DMS53 (cell line): ENCODE results near the gene RAB3B.
"Not testable (repeated sequence)": the region's sequence is repeated elsewhere in the genome, so short reads cannot be mapped to it uniquely, and the experiment has no call there.

Experiments used
- DNase-seq: peaks from one replicate; lab custom pipeline; 2025; lab: John Stamatoyannopoulos, UW

Gene RAB3B, protein sequence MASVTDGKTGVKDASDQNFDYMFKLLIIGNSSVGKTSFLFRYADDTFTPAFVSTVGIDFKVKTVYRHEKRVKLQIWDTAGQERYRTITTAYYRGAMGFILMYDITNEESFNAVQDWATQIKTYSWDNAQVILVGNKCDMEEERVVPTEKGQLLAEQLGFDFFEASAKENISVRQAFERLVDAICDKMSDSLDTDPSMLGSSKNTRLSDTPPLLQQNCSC

GRCh38 chr1:51990478-51990965 is at the start of gene RAB3B:
Gene RAB3B, minus strand, starts transcription at chr1:51990700. Its CDS starts 13,583 bp downstream, at chr1:51977117.
- peak; percentile 95 for DNase-seq

- DNase-seq, result no peak
Observed at GRCh38 chr1:52037909-52038308, 47.4 kb upstream of the RAB3B start.

GRCh38 chr1:52037402-52037814 is 46.9 kb upstream of the RAB3B start:
- DNase-seq, result peak; percentile 87

GRCh38 chr1:52034050-52034384 is 43.5 kb upstream of the RAB3B start:
- no peak for DNase-seq

DNA sequence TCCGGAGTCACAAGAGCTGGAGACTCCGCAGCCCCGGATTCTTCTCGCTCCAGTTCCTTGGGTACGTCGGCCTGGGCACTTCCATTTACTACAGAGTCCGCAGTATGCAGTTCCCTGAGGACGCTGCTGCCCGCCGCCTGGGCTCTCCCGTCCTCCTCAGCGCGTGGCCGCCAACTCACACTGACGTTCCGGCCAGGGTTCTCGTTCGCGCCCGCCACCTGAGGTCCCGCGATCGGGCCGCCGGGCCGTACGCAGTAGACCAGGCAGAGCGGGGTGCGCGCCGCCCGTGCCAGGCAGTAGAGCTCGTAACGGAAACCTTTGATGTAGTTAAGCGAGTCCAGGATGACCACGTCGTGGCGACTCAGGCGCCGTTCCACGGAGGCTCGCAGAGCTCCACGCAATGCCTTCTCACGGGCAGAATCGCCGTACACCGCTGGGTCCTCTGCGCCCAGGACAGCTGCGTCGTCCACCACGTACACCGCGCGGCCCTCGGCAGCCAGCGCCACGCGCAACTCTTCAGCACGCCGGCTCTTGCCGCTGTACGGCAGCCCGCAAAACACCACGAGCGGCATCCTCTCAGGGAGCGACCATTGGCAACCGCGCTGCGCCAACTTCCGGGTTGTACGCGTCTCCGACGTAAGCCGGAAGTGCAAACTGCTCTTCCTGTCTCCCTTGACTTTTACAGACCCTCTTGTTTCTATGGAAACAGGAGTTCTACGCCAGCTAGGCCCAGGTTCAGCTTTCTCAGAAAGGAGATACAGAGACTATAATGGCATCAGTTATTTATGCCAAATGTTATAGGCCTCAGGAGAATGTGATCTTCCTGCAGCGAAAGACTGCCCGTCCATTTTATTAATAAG is 42.9 kb upstream of the RAB3B start, which contains the start of gene KTI12:
TSS of gene KTI12 (minus strand) at position 621 of the 860 bp plus-strand sequence. CDS start at position 572, 49 bp downstream.
- DNase-seq, result peak; percentile 99

DNA sequence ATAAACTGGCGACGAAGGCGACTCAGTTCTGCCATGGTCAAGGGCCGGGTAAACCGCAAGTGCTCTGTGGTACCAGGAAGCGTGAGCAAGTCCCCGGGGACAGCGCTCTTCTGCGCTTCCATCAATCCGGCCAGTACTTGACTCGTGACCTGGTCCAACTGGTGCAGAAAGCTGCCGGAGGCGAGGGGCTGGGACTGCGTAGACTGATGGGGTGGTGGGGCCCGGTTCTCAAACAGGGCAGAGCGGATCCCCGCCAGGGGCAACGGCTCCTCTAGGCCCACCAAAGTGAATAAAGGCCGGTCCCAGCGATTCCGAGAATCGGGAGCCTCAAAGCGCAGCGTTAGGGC is 42.3 kb upstream of the RAB3B start:
- peak; percentile 81 for DNase-seq

- DNase-seq, result no peak
Observed at GRCh38 chr1:52032124-52032784, 41.8 kb upstream of the RAB3B start.

GRCh38 chr1:52028839-52029238 is 38.3 kb upstream of the RAB3B start:
- DNase-seq, result peak; percentile 56

DNA sequence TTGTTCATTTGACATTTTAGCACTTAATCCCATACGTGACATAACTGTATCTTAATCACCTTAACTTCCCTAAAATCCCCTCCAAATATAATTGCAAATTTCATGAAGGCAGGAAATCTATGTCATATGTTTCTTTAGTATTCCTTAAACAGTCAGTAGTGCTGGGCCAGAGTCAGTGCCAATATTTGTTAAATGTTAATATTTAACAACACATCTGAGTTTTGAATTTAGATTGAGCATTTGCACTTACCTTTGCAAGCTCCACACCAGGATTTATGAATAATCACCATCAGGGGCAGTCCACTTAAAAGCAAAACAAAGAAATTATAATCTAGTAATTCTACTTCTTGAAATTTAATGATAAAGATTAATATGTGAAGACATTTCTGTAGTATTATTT is 37.8 kb upstream of the RAB3B start:
- peak; percentile 68 for DNase-seq

DNA sequence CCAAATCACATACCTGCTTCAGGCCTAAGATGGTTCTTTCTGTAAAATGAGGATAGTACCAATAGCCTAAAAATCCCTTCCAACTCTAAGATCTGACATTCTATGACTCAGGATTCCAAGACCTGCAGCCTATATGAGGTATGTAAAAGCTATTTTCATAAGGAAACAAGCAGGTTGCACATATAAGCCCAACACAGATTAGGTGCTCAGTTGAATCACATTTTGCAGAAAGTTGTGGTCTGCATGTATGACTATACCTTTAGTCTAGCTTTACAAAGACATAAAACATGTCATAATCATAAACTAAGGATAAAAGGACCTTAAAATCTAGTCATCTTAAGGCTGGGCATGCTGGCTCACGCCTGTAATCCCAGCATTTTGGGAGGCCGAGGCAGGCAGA is 35.8 kb upstream of the RAB3B start:
- DNase-seq, result no peak

DNA sequence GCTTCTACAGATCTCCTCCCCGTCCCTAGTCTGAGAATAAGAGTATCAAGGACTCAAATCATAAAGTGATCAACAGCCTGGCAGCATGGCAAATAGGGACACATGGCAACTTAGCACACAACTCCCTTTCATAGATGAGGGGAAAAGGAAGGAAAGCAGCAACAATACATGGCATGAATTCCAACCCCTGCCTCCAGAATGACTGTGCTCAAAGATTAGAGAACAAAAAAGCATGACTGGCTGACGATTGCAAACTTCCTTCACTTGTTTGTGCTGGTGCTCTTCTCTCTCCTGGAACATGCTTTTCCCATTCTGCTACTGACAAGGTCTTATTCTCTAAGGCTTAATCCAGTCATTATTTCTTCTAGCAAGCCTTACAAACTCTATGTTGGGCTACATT is 31.6 kb upstream of the RAB3B start:
- DNase-seq, result no peak

DNA sequence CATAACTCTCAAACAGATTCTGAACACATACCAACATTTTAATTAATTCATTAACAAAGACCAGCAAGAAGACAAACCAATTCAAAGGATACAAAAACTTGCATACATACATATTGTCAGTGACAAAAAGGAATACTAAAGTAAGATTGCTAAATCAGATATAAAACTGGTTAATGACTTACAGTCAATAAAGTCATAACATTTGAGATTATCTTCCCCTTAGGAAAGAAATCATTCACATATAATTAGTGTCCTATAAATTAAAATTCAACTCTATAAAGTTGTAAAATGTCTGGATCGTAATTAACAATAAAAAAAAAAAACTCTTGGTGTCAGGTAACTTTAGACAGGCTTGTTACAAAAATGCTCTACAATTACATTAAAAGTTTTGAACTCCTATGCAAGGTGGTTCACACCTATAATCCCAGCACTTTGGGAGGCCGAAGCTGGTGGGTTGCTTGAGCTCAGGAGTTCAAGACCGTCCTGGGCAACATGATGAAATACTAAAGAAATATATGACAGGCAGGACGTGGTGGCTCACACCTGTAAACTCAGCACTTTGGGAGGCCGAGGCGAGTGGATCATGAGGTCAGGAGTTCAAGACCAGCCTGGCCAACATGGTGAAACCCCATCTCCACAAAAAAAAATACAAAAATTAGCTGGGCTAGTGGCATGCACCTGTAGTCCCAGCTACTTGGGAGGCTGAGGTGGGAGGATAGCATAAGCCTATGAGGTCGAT is 17.7 kb upstream of the RAB3B start:
- no peak for DNase-seq

- no peak for DNase-seq
Observed at GRCh38 chr1:52007215-52008002, 16.9 kb upstream of the RAB3B start.

DNA sequence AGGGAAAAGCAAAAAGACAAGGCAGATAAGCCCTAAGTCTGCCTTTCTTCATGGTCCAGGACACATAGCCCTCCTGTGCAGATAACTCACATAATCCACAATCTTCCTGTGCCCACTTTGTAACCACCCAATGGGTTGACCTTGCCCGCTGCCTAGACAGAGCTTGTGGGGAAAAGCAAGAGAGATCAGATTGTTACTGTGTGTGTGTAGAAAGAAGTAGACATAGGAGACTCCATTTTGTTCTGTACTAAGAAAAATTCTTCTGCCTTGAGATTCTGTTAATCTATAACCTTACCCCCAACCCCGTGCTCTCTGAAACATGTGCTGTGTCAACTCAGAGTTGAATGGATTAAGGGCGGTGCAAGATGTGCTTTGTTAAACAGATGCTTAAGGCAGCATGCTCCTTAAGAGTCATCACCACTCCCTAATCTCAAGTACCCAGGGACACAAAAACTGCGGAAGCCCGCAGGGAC is 15.6 kb upstream of the RAB3B start:
- not testable (repeated sequence) for DNase-seq

DNA sequence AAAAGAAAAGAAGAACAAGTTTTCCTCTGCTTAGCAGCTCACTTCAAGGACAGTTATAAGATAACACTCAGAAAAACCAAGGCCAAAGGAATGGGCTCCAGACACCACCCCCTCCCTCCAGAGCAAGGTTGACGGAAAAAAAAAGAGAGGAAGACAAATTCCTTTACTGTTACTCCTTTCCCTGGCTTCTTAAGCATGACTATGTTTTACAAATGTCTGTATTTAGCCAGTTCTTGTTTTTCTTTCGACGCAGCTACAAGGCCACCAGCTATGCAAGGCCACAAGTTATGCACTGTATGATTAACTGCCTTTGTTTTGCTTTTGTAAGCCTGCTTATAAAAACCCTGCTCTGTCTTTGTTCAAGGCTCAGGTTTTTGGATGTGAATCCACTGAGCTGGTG is 15.0 kb upstream of the RAB3B start:
- DNase-seq, result not testable (repeated sequence)

DNA sequence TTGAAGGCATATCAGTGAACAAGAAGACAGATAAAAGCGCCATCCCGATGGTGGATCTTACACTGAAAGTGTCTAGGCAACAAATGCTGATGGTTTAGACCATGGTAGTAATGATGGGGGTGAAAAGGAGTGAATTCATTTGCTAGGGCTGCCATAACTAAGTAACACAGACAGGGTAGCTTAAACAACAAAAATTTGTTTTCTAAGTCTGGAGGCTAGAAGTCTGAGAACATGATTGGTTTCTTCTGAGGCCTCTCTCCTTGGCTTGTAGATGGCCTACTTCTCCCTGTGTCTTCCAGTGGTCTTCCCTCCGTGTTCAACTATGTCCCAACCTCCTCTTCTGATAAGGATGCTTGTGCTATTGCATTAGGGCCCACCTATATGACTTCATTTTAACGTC is 13.4 kb upstream of the RAB3B start:
- DNase-seq, result no peak

DNA sequence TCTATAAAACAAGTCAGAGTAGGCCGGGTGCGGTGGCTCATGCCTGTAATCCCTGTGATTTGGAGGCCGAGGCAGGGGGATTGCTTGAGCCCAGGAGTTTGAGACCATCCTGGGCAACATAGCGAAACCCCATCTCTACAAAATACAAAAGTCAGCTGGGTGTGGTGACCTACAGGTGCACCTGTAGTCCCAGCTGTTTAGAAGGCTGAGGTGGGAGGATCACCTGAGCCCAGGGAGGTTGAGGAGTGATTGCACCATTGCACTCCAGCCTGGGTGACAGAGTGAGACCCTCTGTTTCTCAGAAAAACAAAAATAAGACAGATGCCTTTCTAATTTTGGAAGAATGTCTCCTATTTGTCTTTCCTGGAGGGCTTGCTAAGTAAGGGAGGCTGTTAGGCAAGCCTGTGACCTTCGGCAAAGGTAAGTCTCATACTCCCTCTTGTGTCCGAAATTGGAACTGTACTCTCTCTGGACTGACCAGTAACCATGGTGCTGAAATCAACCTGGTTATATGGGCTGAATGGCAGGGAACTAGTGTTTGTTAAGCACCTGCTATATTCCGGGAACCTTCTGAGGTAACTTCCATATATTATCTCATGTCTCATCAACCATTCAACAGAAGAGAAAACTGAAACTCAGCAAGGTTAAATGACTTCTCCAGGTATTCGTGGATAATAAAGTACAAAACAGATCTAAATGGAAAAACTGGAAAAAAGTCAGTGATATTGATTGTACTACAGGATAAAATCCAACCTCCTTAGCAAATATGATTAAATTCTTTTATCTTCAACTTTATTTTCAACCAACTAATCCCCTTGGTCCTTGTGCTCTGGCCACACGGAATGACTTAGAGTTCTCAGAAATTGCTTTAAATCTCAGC is 11.8 kb upstream of the RAB3B start:
- DNase-seq, result peak; percentile 98

GRCh38 chr1:51998701-51999100 is 8.2 kb upstream of the RAB3B start:
- DNase-seq, result no peak

- no peak for DNase-seq
Observed at GRCh38 chr1:51997974-51998382, 7.5 kb upstream of the RAB3B start.
